Measurements from ENCODE around the gene ATP6V1G3.

DNA sequence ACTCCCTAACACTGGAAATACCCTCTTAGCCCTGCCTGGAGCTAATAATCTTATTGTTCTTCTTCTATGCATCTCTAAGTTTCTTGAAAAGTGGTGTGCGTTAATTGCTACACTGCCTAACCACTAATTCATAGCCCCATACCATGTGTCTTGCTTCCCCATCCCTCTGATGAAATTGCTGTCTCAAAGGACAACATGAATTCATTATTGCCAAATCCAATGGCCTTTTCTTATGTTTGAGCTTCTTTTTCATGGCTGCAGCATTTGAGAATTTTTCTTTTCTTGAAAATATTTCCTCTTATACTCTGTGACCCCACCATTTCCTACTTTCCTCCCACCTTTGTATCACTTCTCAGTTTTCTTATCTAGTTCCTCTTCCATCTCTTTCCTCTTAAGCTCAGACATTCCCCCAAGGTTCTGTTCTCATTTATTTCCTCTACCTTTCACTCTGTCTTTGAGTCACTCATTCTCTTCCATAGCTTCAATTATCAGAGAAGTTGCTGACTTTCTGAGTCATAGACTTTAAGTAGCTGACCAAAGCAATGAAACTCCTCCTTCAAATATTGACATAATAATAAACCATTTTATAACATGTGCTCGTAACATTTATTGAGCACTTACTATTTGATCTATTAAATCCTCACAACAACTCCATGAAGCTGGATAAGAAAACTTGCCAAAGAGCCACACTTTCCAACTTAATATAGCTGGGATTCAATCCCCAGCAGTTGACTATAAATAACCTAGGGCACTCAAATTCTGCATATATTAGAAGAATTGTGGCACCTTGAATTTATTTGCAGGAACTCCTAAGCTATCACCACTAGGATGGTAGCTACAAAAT lies 35.5 kb upstream of the ATP6V1G3 start:
- TF ChIP-seq, protein P1, sequence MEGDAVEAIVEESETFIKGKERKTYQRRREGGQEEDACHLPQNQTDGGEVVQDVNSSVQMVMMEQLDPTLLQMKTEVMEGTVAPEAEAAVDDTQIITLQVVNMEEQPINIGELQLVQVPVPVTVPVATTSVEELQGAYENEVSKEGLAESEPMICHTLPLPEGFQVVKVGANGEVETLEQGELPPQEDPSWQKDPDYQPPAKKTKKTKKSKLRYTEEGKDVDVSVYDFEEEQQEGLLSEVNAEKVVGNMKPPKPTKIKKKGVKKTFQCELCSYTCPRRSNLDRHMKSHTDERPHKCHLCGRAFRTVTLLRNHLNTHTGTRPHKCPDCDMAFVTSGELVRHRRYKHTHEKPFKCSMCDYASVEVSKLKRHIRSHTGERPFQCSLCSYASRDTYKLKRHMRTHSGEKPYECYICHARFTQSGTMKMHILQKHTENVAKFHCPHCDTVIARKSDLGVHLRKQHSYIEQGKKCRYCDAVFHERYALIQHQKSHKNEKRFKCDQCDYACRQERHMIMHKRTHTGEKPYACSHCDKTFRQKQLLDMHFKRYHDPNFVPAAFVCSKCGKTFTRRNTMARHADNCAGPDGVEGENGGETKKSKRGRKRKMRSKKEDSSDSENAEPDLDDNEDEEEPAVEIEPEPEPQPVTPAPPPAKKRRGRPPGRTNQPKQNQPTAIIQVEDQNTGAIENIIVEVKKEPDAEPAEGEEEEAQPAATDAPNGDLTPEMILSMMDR (IDR thresholded peaks at IDR 0.05; ENCODE audit: low read length): no peak
- TF ChIP-seq EZH2 (IDR thresholded peaks at IDR 0.05; ENCODE audit: borderline replicate concordance, low read length): no peak
